Spleen (tissue), 11 donors: ENCODE measurements around the gene SKP1. TPM values are rescaled to one million over a fixed set of nuclear protein-coding genes. Genes with fewer than 3 reads are reported as not detected.

Source experiments
- DNase-seq: peaks from one replicate; pipeline ENCODE4 v3.0.0-alpha.2; 2020
- H3K27ac ChIP-seq, 8 donors: fragments of 200-600 bp; sonication (generic) in 7 of 8; 1 replicate in 4 of 8; 2 replicates in 4 of 8; pipeline versions ENCODE4 v1.5.0 to v1.8.0; 2016 to 2021; ENCODE audit warnings: inconsistent platforms in 4 of 8, mild to moderate bottlenecking in 4 of 8, moderate library complexity in 1 of 8
- H3K27me3 ChIP-seq, 7 donors: fragments of 200-600 bp; sonication (generic) in 6 of 7; replicated peaks in 1 of 7; 1 replicate in 4 of 7; 2 replicates in 3 of 7; pipeline versions ENCODE4 v1.5.0 to v1.8.0; 2016 to 2021; ENCODE audit warnings: inconsistent platforms in 3 of 7, mild to moderate bottlenecking in 1 of 7
- H3K36me3 ChIP-seq, 6 donors: fragments of 200-600 bp; sonication (generic) in 5 of 6; 1 replicate in 4 of 6; 2 replicates in 2 of 6; pipeline versions ENCODE4 v1.5.0 to v1.8.0; 2016 to 2021; ENCODE audit warnings: inconsistent platforms in 2 of 6
- H3K4me1 ChIP-seq, 6 donors: fragments of 200-600 bp; sonication (generic) in 5 of 6; 1 replicate in 3 of 6; 2 replicates in 3 of 6; pipeline versions ENCODE4 v1.5.0 to v1.8.0; 2016 to 2021; ENCODE audit warnings: inconsistent platforms in 3 of 6
- H3K4me3 ChIP-seq, 8 donors: fragments of 200-600 bp; sonication (generic) in 7 of 8; 1 replicate in 4 of 8; 2 replicates in 4 of 8; pipeline versions ENCODE4 v1.5.0 to v1.8.0; 2016 to 2021; ENCODE audit warnings: inconsistent platforms in 4 of 8, mild to moderate bottlenecking in 4 of 8, moderate library complexity in 2 of 8
- H3K9me3 ChIP-seq, 8 donors: fragments of 200-600 bp; sonication (generic) in 7 of 8; 1 replicate in 4 of 8; 2 replicates in 4 of 8; pipeline versions ENCODE4 v1.5.0 to v1.8.0; 2016 to 2021; ENCODE audit warnings: inconsistent platforms in 4 of 8
- CTCF ChIP-seq, 11 experiments: fragments of 200-600 bp in 7 of 11; fragments of 450-650 bp in 4 of 11; sonication (generic) in 4 of 11; IDR thresholded peaks in 8 of 11; conservative IDR thresholded peaks in 3 of 11; 1 replicate in 7 of 11; 2 replicates in 4 of 11; pipeline versions ENCODE4 v1.4.0 to v1.8.0; 2016 to 2021; ENCODE audit warnings: antibody characterized with exemption in 11 of 11, inconsistent platforms in 4 of 11, mild to moderate bottlenecking in 1 of 11
- POLR2A ChIP-seq, 3 donors: fragments of 450-650 bp; IDR thresholded peaks; one replicate each; pipeline ENCODE4 v1.5.1; 2017; ENCODE audit warnings: antibody characterized with exemption in 3 of 3, mild to moderate bottlenecking in 1 of 3
- POLR2AphosphoS5 ChIP-seq, 3 donors: sonication (generic); formaldehyde crosslinking; IDR thresholded peaks; one replicate each; pipeline ENCODE4 v1.5.1; 2017; ENCODE audit warnings: antibody characterized with exemption in 3 of 3
- WGBS, 5 donors: extraction: QIAGEN DNeasy Blood & Tissue Kit in 3 of 5; methylation state at CpG; one replicate each; pipeline versions ENCODE4 v1.1.5 to v1.1.7; 2013 to 2018; 5-methylcytosine and 5-hydroxymethylcytosine counted together
- intact Hi-C: fragments of 100-400 bp; cut with DNase I; formaldehyde crosslinking; loops from one replicate; pipeline ENCODE4 v1.15.0; 2023; ENCODE audit warnings: low total_unique reads
- polyA plus RNA-seq, 3 donors: library from polyadenylated mRNA; stranded (reverse); fragments of 200-250 nt; gene quantifications; one replicate each; pipeline ENCODE4 v1.2.1, GENCODE V29; 2013
- total RNA-seq, 7 donors: library from RNA; depleted of rRNA in 3 of 7; stranded (reverse); fragments of >200 nt in 3 of 7; fragmentation: NEBNext Ultra II Directional in 4 of 7; extraction: Animal tissue kit (Norgen Biotek cat#: 25700) in 4 of 7; gene quantifications; one replicate each; pipeline versions ENCODE4 v1.1.0 to v1.2.1, GENCODE V29; 2016 to 2021
- donor health status: healthy with polysubstance abuse.
- donor health status: DM: no; HTN: no; CAD: no; lungs with moderate emphysema.
- donor health status: DM: no; HTN: no; CAD: no.
- donor health status: Bipolar disorder and iron deficiency.
- donor health status: healthy.
- donor health status: DM: no; HTN: no; CAD: no.
- donor health status: DM: yes; HTN: yes; CAD: no.

Gene SKP1
- total and polyA plus RNA-seq, 10 donors = 121 to 354 (median 202) TPM

- Histone ChIP-seq H3K36me3 (peaks cover 0 to 15% (median 0%) of the 10 kb centered on the region in 6 donors), H3K27me3 (no peaks in the 10 kb centered on the region), H3K4me3 (peak overlapping the region in 3 of 8 donors; percentile 11 to 51 (median 25)), H3K9me3 (no peaks in the 10 kb centered on the region), H3K27ac (peak overlapping the region in 7 of 8 donors; percentile 39 to 88 (median 78)), H3K4me1 (peaks cover 9 to 97% (median 71%) of the 10 kb centered on the region in 6 donors)
- intact Hi-C loops = no loop called here
- peak; percentile 88 for DNase-seq
- peak; percentile 66 to 85 (median 72) for TF ChIP-seq POLR2AphosphoS5 (IDR thresholded peaks at IDR 0.05)
- no peak for TF ChIP-seq POLR2A (IDR thresholded peaks at IDR 0.05)
- no peak for TF ChIP-seq CTCF (IDR thresholded peaks at IDR 0.05 in 8 of 11, conservative IDR thresholded peaks at IDR 0.05 in 3 of 11)
- WGBS, 5 donors = 43 to 64% (median 57%) methylated on average over 1 to 3 of the region's 3 CpGs
Measured at GRCh38 chr5:134122530-134122929, 54.2 kb downstream of the SKP1 start.

DNA sequence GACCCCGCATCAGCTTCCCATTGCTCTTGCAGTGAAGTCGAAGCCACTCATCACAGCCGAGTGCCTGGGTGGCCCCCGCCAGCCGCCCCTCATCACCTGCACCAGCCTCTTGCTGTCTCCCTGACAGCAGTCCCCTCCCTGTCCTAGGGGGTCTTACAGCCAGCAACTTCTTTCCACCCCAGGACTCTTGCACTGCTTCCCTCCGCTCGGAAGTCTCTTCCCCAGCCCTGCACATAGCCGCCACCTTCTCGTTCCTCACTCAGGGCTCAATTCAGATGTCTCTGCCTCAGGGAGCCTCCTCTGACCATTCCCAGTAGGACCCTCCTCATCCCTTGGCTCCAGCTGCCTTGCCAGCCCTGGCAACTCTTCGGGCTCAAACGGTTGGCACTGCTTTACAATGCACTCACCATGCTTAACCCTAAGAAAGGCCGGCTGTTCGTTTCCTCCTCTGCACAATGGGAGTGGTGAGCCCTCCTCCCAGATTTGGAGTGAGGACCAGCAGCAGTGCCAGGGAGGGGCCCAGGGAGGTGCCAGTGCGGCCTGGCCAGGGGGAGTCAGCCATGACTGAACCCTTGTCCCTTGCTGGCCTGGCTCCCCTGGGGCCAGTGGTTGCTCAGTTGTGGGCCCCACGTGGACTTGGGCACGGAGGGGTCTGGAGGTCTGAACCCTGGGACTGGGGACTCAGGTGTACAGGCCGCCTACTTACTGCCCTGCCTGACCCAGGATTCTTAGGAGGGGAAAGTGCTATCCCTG, 56.2 kb downstream of the SKP1 start:
- no peak for TF ChIP-seq CTCF (IDR thresholded peaks at IDR 0.05 in 8 of 11, conservative IDR thresholded peaks at IDR 0.05 in 3 of 11)
- peak in 1 of 3 donors; percentile 60 for TF ChIP-seq POLR2AphosphoS5 (IDR thresholded peaks at IDR 0.05)
- intact Hi-C loops = no loop called here
- no peak for DNase-seq
- Histone ChIP-seq H3K27ac (peak overlapping the region in 6 of 8 donors; percentile 41 to 88 (median 63)), H3K4me1 (peaks cover 4 to 94% (median 58%) of the 10 kb centered on the region in 6 donors), H3K4me3 (peak overlapping the region in 3 of 8 donors; percentile 22 to 91 (median 75)), H3K36me3 (peaks cover 0 to 15% (median 0%) of the 10 kb centered on the region in 6 donors), H3K9me3 (no peaks in the 10 kb centered on the region), H3K27me3 (peaks cover 0 to 8% (median 0%) of the 10 kb centered on the region in 7 donors)
- 82 to 89% (median 86%) methylated on average over 16 to 17 of the region's 17 CpGs for whole genome bisulfite sequencing, 5 donors

DNA sequence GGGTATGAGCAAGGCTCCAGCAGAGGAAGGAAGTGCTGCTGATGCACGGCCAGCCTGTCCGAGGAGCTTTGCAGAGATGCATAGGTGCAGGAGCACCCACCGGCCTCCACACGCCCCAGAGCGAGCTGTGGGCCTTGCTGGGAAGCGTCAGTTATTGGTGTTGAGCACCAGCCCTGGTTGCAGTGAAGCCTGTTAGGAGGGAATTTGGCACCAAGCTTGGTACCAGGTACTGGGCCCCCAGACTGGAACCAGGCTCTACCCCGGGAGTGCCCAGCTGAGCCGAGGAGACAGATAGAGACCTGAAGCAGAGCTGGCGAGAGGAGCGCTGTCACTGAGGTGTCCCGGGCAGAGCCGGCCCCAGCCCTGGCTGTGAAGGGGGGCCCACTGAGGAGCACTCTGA, 57.0 kb downstream of the SKP1 start:
- 70 to 77% (median 73%) methylated on average over 6 to 12 of the region's 12 CpGs for WGBS, 5 donors
- DNase-seq = peak; percentile 80
- Histone ChIP-seq H3K4me1 (peaks cover 4 to 91% (median 54%) of the 10 kb centered on the region in 6 donors), H3K4me3 (peak overlapping the region in 6 of 8 donors; percentile 6 to 91 (median 20)), H3K36me3 (peaks cover 0 to 15% (median 0%) of the 10 kb centered on the region in 6 donors), H3K27ac (peak overlapping the region in 5 of 8 donors; percentile 10 to 88 (median 80)), H3K27me3 (peaks cover 0 to 16% (median 0%) of the 10 kb centered on the region in 7 donors), H3K9me3 (no peaks in the 10 kb centered on the region)
- TF ChIP-seq POLR2A (IDR thresholded peaks at IDR 0.05) = no peak
- peak in 2 of 3 donors; percentile 46 to 58 for TF ChIP-seq POLR2AphosphoS5 (IDR thresholded peaks at IDR 0.05)
- intact Hi-C loops = no loop called here

DNA sequence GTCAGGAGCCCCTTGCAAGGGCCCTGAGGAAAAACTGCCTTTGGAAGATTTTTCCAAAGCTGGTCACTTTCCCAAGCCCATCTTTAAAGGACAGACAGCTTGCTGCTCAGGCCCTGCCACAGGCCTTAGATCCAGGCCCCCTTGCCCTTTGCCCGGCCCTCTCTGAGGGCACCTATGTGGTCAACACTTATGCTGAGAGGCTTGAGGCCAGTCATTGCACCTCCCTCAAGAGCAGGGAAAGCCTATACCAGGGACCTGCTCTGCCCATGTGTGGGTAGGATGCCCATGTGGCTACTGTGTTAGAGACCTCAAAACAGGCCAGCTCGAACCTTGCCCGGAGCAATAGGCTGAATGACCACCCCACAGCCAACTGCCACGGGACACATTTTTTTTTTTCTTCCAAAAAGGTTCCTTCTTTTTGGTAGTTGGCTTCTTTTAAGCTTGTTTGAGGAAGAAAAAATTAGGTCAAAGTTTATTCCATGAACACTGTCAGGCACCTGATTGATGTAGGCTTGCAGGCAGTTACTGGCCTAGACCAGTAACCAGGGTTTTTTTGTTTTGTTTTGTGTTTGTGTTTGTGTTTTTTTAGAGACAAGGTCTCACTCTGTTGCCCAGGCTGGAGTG, 58.4 kb downstream of the SKP1 start:
- peaks cover 0 to 28% (median 3%) of the 10 kb centered on the region in 7 donors for H3K27me3 ChIP-seq
- H3K9me3 ChIP-seq = no peaks in the 10 kb centered on the region
- peaks cover 0 to 15% (median 0%) of the 10 kb centered on the region in 6 donors for H3K36me3 ChIP-seq
- no peak for DNase-seq
- TF ChIP-seq POLR2AphosphoS5 (IDR thresholded peaks at IDR 0.05) = no peak
- no peak for TF ChIP-seq CTCF (IDR thresholded peaks at IDR 0.05 in 8 of 11, conservative IDR thresholded peaks at IDR 0.05 in 3 of 11)
- TF ChIP-seq POLR2A (IDR thresholded peaks at IDR 0.05) = no peak
- H3K27ac ChIP-seq = peak overlapping the region in 6 of 8 donors; percentile 29 to 88 (median 68)
- intact Hi-C loops = no loop called here
- peaks cover 11 to 88% (median 50%) of the 10 kb centered on the region in 6 donors for H3K4me1 ChIP-seq
- WGBS, 5 donors = 56 to 81% (median 70%) methylated on average over 4 of the region's 4 CpGs
- peak overlapping the region in 6 of 8 donors; percentile 56 to 91 (median 66) for H3K4me3 ChIP-seq
